HepG2 (cell line): Measurements from ENCODE around the gene ADCY1. TPM values are rescaled to one million over a fixed set of nuclear protein-coding genes. Genes with fewer than 3 reads are reported as not detected.

Experiments used
- BRD4 ChIP-seq: sonication (generic); formaldehyde crosslinking; IDR thresholded peaks from 2 replicates; pipeline ENCODE4 v1.4.0; 2020; ENCODE audit warnings: missing genetic modification reagents
- HNRNPUL1 ChIP-seq: fragments of 200-400 bp; formaldehyde crosslinking; IDR thresholded peaks from 2 replicates; pipeline ENCODE4 v1.6.1; 2017; ENCODE audit warnings: low read depth, mild to moderate bottlenecking, low read length, moderate library complexity
- MAFK ChIP-seq, 2 experiments: IDR thresholded peaks in 1 of 2; conservative IDR thresholded peaks in 1 of 2; 2 replicates each; pipeline ENCODE4 v1.6.1; 2011; ENCODE audit warnings: improper control_type of control experiment in 2 of 2, low read length in 2 of 2
- NR1H2 ChIP-seq: sonication (generic); formaldehyde crosslinking; IDR thresholded peaks from 2 replicates; pipeline ENCODE4 v1.8.1; 2022; ENCODE audit warnings: low read depth, missing genetic modification reagents, borderline replicate concordance
- ZMYM2 ChIP-seq: sonication (generic); formaldehyde crosslinking; IDR thresholded peaks from 2 replicates; pipeline ENCODE4 v1.8.0; 2022; ENCODE audit warnings: mild to moderate bottlenecking, missing genetic modification reagents
- ZNF234 ChIP-seq: sonication (generic); formaldehyde crosslinking; conservative IDR thresholded peaks from 2 replicates; pipeline ENCODE4 v1.5.1; 2020; ENCODE audit warnings: mild to moderate bottlenecking, missing genetic modification reagents
- ZNF260 ChIP-seq: sonication (generic); formaldehyde crosslinking; IDR thresholded peaks from 2 replicates; pipeline ENCODE4 v1.4.0; 2020; ENCODE audit warnings: missing genetic modification reagents, low read depth, mild to moderate bottlenecking, borderline replicate concordance
- ZNF292 ChIP-seq: sonication (generic); formaldehyde crosslinking; IDR thresholded peaks from 2 replicates; pipeline ENCODE4 v1.8.1; 2022; ENCODE audit warnings: mild to moderate bottlenecking, low read depth, missing genetic modification reagents, borderline replicate concordance
- ZNF614 ChIP-seq: IDR thresholded peaks from 2 replicates; pipeline ENCODE4 v1.6.1; 2018; ENCODE audit warnings: missing biosample characterization, missing genetic modification reagents, inconsistent platforms, borderline replicate concordance
- ZNF841 ChIP-seq: sonication (generic); formaldehyde crosslinking; IDR thresholded peaks from 2 replicates; pipeline ENCODE4 v1.8.1; 2023; ENCODE audit warnings: missing genetic modification reagents, borderline replicate concordance
- polyA plus RNA-seq, 8 experiments: library from polyadenylated mRNA; depleted of rRNA in 3 of 8; stranded (reverse) in 7 of 8; unstranded in 1 of 8; fragments of >200 nt; fragmentation: Illumina TruSeq in 4 of 8; extraction: Trizol in 4 of 8; gene quantifications; 2 replicates each; pipeline versions ENCODE4 v1.2.1 to v1.2.3, GENCODE V29; 2011 to 2016; ENCODE audit warnings: low read depth in 4 of 8, missing spikeins in 1 of 8, mixed read lengths in 1 of 8; ENCODE audit not compliant: insufficient read depth in 1 of 8
- total RNA-seq, 5 experiments: library from RNA; depleted of rRNA; stranded (reverse); fragments of >200 nt; fragmentation: Illumina TruSeq; extraction: Trizol; gene quantifications; 2 replicates each; pipeline ENCODE4 v1.2.3, GENCODE V29; 2016; ENCODE audit warnings: low read depth in 1 of 5
- TF ChIP-seq, protein P1 (sequence below): sonication (generic); formaldehyde crosslinking; IDR thresholded peaks from 2 replicates; pipeline ENCODE4 v1.9.0; 2021; ENCODE audit warnings: mild to moderate bottlenecking, missing genetic modification reagents
- TF ChIP-seq, protein P2 (sequence below): sonication (generic); formaldehyde crosslinking; IDR thresholded peaks from 2 replicates; pipeline ENCODE4 v1.8.1; 2023; ENCODE audit warnings: mild to moderate bottlenecking, inconsistent platforms, moderate library complexity, missing genetic modification reagents, borderline replicate concordance
- TF ChIP-seq, protein P3 (sequence below): sonication (generic); formaldehyde crosslinking; IDR thresholded peaks from 2 replicates; pipeline ENCODE4 v1.5.1; 2020; ENCODE audit warnings: missing genetic modification reagents, mild to moderate bottlenecking, borderline replicate concordance
- TF ChIP-seq, protein P4 (sequence below), 2 experiments: fragments of 450-650 bp in 1 of 2; sonication (generic) in 1 of 2; formaldehyde crosslinking; IDR thresholded peaks; 2 replicates each; pipeline versions ENCODE4 v1.5.0 to v1.8.0; 2020 to 2022; ENCODE audit warnings: mild to moderate bottlenecking in 1 of 2, missing genetic modification reagents in 1 of 2
- TF ChIP-seq, protein P5 (sequence below), 2 experiments: sonication (generic) in 1 of 2; formaldehyde crosslinking in 1 of 2; IDR thresholded peaks; 2 replicates each; pipeline versions ENCODE4 v1.4.0 to v1.6.1; 2018 to 2020; ENCODE audit warnings: missing genetic modification reagents in 2 of 2, borderline replicate concordance in 1 of 2, low read depth in 1 of 2, mild to moderate bottlenecking in 1 of 2, missing biosample characterization in 1 of 2

Gene ADCY1
- total and polyA plus RNA-seq, 2 of the 13 experiments (the other 11 are each of a cell fraction or from before 2014, with no cell fraction given), result 0.80 to 1.2 TPM

DNA sequence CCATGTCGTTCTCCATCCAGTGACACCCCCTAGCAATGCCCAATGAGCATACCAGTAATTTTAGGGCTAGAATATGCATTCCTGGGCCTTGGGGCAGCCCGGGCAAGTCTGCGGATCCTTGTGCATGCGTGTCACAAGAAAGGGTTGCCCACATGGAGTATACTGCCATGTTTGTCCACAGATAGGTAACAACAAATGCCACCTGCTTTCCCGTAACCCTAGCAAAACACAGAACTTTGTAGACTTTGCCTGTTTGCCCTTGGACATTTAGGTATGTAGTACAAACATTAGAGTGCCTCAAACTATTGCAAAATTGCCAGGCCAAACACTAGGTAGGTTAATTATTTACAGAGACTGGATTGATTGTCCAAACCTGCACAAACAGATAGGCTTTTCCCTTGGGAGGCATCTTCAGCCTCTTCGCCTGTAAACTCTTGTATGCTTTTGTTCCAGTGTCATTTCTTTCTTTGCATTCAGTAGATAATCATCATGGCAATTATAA lies 117.0 kb downstream of the ADCY1 start (continued):
- TF ChIP-seq, protein P1, sequence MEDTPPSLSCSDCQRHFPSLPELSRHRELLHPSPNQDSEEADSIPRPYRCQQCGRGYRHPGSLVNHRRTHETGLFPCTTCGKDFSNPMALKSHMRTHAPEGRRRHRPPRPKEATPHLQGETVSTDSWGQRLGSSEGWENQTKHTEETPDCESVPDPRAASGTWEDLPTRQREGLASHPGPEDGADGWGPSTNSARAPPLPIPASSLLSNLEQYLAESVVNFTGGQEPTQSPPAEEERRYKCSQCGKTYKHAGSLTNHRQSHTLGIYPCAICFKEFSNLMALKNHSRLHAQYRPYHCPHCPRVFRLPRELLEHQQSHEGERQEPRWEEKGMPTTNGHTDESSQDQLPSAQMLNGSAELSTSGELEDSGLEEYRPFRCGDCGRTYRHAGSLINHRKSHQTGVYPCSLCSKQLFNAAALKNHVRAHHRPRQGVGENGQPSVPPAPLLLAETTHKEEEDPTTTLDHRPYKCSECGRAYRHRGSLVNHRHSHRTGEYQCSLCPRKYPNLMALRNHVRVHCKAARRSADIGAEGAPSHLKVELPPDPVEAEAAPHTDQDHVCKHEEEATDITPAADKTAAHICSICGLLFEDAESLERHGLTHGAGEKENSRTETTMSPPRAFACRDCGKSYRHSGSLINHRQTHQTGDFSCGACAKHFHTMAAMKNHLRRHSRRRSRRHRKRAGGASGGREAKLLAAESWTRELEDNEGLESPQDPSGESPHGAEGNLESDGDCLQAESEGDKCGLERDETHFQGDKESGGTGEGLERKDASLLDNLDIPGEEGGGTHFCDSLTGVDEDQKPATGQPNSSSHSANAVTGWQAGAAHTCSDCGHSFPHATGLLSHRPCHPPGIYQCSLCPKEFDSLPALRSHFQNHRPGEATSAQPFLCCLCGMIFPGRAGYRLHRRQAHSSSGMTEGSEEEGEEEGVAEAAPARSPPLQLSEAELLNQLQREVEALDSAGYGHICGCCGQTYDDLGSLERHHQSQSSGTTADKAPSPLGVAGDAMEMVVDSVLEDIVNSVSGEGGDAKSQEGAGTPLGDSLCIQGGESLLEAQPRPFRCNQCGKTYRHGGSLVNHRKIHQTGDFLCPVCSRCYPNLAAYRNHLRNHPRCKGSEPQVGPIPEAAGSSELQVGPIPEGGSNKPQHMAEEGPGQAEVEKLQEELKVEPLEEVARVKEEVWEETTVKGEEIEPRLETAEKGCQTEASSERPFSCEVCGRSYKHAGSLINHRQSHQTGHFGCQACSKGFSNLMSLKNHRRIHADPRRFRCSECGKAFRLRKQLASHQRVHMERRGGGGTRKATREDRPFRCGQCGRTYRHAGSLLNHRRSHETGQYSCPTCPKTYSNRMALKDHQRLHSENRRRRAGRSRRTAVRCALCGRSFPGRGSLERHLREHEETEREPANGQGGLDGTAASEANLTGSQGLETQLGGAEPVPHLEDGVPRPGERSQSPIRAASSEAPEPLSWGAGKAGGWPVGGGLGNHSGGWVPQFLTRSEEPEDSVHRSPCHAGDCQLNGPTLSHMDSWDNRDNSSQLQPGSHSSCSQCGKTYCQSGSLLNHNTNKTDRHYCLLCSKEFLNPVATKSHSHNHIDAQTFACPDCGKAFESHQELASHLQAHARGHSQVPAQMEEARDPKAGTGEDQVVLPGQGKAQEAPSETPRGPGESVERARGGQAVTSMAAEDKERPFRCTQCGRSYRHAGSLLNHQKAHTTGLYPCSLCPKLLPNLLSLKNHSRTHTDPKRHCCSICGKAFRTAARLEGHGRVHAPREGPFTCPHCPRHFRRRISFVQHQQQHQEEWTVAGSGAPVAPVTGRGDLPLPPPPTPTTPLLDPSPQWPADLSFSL (CRISPR knock-in tag), result no peak
- TF ChIP-seq HNRNPUL1, result peak; percentile 98
- TF ChIP-seq, protein P2, sequence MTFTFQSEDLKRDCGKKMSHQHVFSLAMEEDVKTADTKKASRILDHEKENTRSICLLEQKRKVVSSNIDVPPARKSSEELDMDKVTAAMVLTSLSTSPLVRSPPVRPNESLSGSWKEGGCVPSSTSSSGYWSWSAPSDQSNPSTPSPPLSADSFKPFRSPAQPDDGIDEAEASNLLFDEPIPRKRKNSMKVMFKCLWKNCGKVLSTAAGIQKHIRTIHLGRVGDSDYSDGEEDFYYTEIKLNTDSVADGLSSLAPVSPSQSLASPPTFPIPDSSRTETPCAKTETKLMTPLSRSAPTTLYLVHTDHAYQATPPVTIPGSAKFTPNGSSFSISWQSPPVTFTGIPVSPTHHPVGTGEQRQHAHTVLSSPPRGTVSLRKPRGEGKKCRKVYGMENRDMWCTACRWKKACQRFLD, result no peak
- TF ChIP-seq NR1H2 (CRISPR knock-in tag), result no peak
- peak; percentile 94 for TF ChIP-seq ZNF614 (CRISPR knock-in tag)
- peak; percentile 83; the same call in 1 of the 2 replicates for TF ChIP-seq ZNF841 (CRISPR knock-in tag)
- TF ChIP-seq, protein P3, sequence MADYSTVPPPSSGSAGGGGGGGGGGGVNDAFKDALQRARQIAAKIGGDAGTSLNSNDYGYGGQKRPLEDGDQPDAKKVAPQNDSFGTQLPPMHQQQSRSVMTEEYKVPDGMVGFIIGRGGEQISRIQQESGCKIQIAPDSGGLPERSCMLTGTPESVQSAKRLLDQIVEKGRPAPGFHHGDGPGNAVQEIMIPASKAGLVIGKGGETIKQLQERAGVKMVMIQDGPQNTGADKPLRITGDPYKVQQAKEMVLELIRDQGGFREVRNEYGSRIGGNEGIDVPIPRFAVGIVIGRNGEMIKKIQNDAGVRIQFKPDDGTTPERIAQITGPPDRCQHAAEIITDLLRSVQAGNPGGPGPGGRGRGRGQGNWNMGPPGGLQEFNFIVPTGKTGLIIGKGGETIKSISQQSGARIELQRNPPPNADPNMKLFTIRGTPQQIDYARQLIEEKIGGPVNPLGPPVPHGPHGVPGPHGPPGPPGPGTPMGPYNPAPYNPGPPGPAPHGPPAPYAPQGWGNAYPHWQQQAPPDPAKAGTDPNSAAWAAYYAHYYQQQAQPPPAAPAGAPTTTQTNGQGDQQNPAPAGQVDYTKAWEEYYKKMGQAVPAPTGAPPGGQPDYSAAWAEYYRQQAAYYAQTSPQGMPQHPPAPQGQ (CRISPR knock-in tag), result no peak
- TF ChIP-seq ZNF292, result peak; percentile 52; the same call in 1 of the 2 replicates
- no peak for TF ChIP-seq ZNF234 (CRISPR knock-in tag)
- TF ChIP-seq ZMYM2 (CRISPR knock-in tag), result peak; percentile 71; the same call in 1 of the 2 replicates
- TF ChIP-seq, protein P4, sequence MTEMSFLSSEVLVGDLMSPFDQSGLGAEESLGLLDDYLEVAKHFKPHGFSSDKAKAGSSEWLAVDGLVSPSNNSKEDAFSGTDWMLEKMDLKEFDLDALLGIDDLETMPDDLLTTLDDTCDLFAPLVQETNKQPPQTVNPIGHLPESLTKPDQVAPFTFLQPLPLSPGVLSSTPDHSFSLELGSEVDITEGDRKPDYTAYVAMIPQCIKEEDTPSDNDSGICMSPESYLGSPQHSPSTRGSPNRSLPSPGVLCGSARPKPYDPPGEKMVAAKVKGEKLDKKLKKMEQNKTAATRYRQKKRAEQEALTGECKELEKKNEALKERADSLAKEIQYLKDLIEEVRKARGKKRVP (CRISPR knock-in tag; IDR thresholded peaks at IDR 0.05), result peak in 1 of 2 experiments; percentile 95; a peak in 2 of 4 replicates
- 0 out of 2 replicates have a peak, but pooled peaks have one; percentile 55 for TF ChIP-seq BRD4
- no peak for TF ChIP-seq ZNF260 (CRISPR knock-in tag)
- TF ChIP-seq MAFK (conservative IDR thresholded peaks at IDR 0.05 in 1 of 2, IDR thresholded peaks at IDR 0.05 in 1 of 2; ENCODE audit: low read length in 2 of 2), result peak in 1 of 2 experiments; percentile 36; a peak in 1 of 4 replicates
- TF ChIP-seq, protein P5, sequence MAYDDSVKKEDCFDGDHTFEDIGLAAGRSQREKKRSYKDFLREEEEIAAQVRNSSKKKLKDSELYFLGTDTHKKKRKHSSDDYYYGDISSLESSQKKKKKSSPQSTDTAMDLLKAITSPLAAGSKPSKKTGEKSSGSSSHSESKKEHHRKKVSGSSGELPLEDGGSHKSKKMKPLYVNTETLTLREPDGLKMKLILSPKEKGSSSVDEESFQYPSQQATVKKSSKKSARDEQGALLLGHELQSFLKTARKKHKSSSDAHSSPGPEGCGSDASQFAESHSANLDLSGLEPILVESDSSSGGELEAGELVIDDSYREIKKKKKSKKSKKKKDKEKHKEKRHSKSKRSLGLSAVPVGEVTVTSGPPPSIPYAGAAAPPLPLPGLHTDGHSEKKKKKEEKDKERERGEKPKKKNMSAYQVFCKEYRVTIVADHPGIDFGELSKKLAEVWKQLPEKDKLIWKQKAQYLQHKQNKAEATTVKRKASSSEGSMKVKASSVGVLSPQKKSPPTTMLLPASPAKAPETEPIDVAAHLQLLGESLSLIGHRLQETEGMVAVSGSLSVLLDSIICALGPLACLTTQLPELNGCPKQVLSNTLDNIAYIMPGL (CRISPR knock-in tag; IDR thresholded peaks at IDR 0.05; ENCODE audit: borderline replicate concordance in 1 of 2, low read depth in 1 of 2), result 0 out of 4 replicates have a peak, but pooled peaks have one; percentile 40 to 71
